Nephron (organoid): ENCODE results near the gene ODAD3.
"Not testable (repeated sequence)": the region's sequence is repeated elsewhere in the genome, so short reads cannot be mapped to it uniquely, and the experiment has no call there.

ENCODE experiments used
- H3K27ac Mint-ChIP-seq, 3 experiments: 2 replicates each; pipeline ENCODE4 v1.8.0; 2020; ENCODE audit warnings: mixed read lengths in 3 of 3, mild to moderate bottlenecking in 2 of 3, moderate library complexity in 1 of 3
- H3K27me3 Mint-ChIP-seq: 2 replicates; pipeline ENCODE4 v1.8.0; 2021; ENCODE audit warnings: low read depth, mild to moderate bottlenecking, moderate library complexity, mixed read lengths
- H3K36me3 Mint-ChIP-seq: 2 replicates; pipeline ENCODE4 v1.8.0; 2020; ENCODE audit warnings: low read depth, mixed read lengths
- H3K4me1 Mint-ChIP-seq: 2 replicates; pipeline ENCODE4 v1.8.0; 2020; ENCODE audit warnings: mixed read lengths
- H3K4me3 Mint-ChIP-seq, 3 experiments: 2 replicates each; pipeline ENCODE4 v1.8.0; 2020; ENCODE audit warnings: mild to moderate bottlenecking in 3 of 3, mixed read lengths in 3 of 3, moderate library complexity in 2 of 3
- H3K9me3 Mint-ChIP-seq: 2 replicates; pipeline ENCODE4 v1.8.0; 2020; ENCODE audit warnings: mixed read lengths
- TF ChIP-seq, protein P1 (sequence below), 3 experiments: fragments of 200-600 bp; sonication (generic); IDR thresholded peaks; one replicate each; pipeline ENCODE4 v1.5.0; 2021; ENCODE audit warnings: antibody characterized with exemption in 3 of 3; ENCODE audit not compliant: unreplicated experiment in 3 of 3

The ODAD3 gene

DNA sequence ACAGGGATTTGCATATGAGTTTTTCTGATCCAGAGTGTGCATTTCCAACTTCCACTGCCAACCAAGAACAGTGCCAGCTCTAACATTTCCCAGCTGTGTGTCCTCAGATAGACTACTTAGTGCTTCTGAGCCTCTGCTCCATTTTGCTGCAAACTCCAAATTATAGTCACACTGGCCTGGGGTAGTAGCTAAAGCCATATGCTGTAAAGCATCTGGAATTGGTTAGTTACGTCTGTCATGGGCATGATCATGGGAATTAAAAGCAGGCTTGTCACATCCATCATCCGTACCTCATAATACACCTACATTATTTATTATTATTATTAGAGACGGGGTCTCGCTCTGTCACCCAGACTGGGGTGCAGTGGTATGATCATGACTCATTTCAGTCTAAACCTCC is 38.8 kb upstream of the ODAD3 start:
- Mint-ChIP-seq H3K4me3 (no peak overlapping the region), H3K9me3 (no peaks in the 10 kb centered on the region), H3K27ac (no peak overlapping the region), H3K36me3 (no peaks in the 10 kb centered on the region), H3K27me3 (peaks cover 32% of the 10 kb centered on the region), H3K4me1 (no peaks in the 10 kb centered on the region)
- TF ChIP-seq, protein P1, sequence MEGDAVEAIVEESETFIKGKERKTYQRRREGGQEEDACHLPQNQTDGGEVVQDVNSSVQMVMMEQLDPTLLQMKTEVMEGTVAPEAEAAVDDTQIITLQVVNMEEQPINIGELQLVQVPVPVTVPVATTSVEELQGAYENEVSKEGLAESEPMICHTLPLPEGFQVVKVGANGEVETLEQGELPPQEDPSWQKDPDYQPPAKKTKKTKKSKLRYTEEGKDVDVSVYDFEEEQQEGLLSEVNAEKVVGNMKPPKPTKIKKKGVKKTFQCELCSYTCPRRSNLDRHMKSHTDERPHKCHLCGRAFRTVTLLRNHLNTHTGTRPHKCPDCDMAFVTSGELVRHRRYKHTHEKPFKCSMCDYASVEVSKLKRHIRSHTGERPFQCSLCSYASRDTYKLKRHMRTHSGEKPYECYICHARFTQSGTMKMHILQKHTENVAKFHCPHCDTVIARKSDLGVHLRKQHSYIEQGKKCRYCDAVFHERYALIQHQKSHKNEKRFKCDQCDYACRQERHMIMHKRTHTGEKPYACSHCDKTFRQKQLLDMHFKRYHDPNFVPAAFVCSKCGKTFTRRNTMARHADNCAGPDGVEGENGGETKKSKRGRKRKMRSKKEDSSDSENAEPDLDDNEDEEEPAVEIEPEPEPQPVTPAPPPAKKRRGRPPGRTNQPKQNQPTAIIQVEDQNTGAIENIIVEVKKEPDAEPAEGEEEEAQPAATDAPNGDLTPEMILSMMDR (IDR thresholded peaks at IDR 0.05; ENCODE audit: unreplicated experiment in 3 of 3) = no peak

DNA sequence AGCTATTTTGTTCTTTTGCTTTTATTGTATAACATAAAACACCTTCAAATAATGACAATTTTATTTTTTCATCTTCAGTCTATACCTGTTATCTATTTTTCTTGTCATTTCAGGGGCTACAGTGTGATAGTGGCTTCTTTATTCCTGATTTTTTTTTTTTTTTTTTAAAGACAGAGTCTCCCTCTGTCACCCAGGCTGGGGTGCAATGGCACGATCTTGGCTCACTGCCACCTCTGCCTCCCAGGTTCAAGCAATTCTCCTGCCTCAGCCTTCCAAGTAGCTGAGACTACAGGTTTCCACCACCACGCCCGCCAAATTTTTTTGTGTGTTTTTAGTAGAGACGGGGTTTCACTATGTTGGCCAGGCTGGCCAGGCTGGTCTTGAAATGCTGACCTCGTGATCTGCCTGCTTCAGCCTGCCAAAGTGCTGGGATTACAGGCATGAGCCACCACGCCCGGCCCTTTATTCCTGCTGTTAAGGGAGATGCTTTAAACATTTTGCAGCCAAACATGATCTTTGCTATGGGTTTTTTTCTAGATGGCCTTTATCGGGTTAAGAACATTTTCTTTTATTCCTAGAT is 33.4 kb upstream of the ODAD3 start:
- H3K27ac Mint-ChIP-seq, H3K4me3 Mint-ChIP-seq, H3K27me3 Mint-ChIP-seq, H3K9me3 Mint-ChIP-seq, H3K4me1 Mint-ChIP-seq, H3K36me3 Mint-ChIP-seq: not testable (repeated sequence)

DNA sequence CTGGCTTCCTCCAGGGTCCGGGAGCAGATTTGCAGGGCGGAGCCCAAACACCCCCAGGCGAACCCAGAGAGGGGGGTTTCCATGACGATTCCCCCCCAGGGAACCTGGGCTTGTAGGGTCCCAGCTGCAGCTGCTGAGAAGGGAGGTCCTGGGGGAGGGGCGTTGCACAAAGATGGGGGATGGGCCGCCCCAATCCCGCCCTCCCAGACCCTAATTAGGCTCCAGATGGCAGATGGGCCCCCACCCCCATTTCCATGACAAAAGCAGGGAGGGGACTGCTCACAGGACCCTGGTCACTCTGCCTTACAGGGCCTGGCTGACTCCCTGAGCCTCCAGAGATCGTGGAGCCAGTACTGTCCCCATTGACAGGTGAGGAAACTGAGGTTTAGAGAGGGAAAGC is 30.7 kb upstream of the ODAD3 start:
- TF ChIP-seq, protein P1 (IDR thresholded peaks at IDR 0.05; ENCODE audit: unreplicated experiment in 3 of 3) = no peak
- Mint-ChIP-seq H3K27ac (no peak overlapping the region), H3K36me3 (no peaks in the 10 kb centered on the region), H3K4me1 (no peaks in the 10 kb centered on the region), H3K27me3 (peaks cover 4% of the 10 kb centered on the region), H3K4me3 (no peak overlapping the region), H3K9me3 (no peaks in the 10 kb centered on the region)

DNA sequence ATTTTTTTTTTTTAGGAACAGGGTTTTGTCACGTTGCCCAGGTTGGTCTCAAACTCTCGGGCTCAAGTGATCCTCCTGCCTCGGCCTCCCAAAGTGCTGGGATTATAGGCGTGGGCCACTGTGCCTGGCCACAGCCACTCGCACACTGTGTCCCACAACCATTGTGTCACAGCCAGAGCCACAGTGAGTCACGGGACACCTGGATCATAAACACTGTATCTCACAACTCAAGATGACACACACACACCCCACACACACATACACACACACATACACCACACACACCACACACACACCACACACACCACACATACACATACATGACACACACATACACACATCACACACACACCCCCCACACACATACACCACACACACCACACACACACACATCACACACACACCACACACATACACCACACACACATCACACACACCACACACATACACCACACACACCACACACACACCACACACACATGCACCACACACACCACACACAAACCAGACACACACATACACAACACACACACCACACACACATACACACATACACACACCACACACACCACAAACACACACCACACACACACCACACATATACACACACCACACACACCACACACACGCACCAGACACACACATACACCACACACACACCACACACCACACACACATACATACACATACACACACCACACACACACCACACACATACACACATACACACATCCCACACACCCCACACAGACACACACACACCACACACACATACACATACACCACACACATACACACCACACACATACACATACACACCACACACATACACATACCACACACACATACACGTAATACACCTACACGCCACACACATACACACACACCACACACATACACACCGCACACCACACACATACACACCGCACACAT is 29.7 kb upstream of the ODAD3 start:
- H3K27me3 Mint-ChIP-seq = peaks cover 4% of the 10 kb centered on the region
- TF ChIP-seq, protein P1 (IDR thresholded peaks at IDR 0.05; ENCODE audit: unreplicated experiment in 3 of 3) = no peak
- no peak overlapping the region for H3K4me3 Mint-ChIP-seq
- H3K27ac Mint-ChIP-seq = no peak overlapping the region
- H3K9me3 Mint-ChIP-seq = no peaks in the 10 kb centered on the region
- no peaks in the 10 kb centered on the region for H3K4me1 Mint-ChIP-seq
- no peaks in the 10 kb centered on the region for H3K36me3 Mint-ChIP-seq

DNA sequence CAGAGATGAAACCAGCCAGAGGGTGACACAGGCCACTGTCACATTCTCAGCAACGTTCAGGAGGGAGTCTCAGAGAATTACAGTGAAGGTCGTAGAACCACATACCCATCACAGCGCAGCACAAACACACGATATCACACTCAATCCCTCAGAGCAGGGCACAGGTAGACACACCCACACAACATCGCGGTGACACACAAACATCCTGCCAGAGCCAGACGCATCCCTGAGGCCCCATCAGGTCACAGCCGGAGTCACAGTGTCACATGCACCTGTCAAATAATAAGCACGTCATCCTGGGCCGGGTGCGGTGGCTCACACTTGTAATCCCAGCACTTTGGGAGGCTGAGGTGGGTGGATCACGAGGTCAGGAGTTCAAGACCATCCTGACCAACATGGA is 28.5 kb upstream of the ODAD3 start:
- no peak overlapping the region for H3K4me3 Mint-ChIP-seq
- no peak overlapping the region for H3K27ac Mint-ChIP-seq
- H3K27me3 Mint-ChIP-seq = peaks cover 4% of the 10 kb centered on the region
- H3K9me3 Mint-ChIP-seq = no peaks in the 10 kb centered on the region
- H3K4me1 Mint-ChIP-seq = no peaks in the 10 kb centered on the region
- H3K36me3 Mint-ChIP-seq = no peaks in the 10 kb centered on the region
- TF ChIP-seq, protein P1 (IDR thresholded peaks at IDR 0.05; ENCODE audit: unreplicated experiment in 3 of 3) = no peak

DNA sequence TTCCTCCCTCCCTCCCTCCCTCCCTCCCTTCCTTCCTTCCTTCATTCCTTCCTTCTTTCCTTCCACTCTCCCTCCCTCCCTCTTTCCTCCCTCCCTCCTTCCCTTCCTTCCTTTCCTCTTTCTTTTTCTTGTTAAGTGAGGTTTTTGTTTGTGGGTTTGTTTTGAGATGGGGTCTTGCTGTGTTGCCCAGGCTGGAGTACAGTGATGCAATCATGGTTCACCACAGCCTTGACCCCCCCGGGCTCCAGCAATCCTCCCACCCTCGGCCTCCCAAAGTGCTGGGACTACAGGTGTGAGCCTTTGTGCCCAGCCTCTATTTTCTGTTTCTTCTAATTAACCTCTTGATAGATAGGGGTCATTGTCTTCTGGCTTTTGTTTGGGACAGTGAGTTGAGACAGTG is 26.5 kb upstream of the ODAD3 start:
- Mint-ChIP-seq H3K27ac (no peak overlapping the region), H3K9me3 (no peaks in the 10 kb centered on the region), H3K4me1 (no peaks in the 10 kb centered on the region), H3K4me3 (no peak overlapping the region), H3K36me3 (no peaks in the 10 kb centered on the region), H3K27me3 (peaks cover 7% of the 10 kb centered on the region)
- TF ChIP-seq, protein P1 (IDR thresholded peaks at IDR 0.05; ENCODE audit: unreplicated experiment in 3 of 3) = no peak
